Erythroblast (primary cell): ENCODE results near the gene IQCK.

ENCODE experiments used
- GATA1 ChIP-seq: IDR thresholded peaks from 2 replicates; pipeline ENCODE4 v1.6.1; 2011; ENCODE audit warnings: low read depth, mild to moderate bottlenecking, control low read depth, low read length, moderate library complexity
- POLR2A ChIP-seq: IDR thresholded peaks from 2 replicates; pipeline ENCODE4 v1.6.1; 2011; ENCODE audit warnings: mild to moderate bottlenecking, low read length

DNA sequence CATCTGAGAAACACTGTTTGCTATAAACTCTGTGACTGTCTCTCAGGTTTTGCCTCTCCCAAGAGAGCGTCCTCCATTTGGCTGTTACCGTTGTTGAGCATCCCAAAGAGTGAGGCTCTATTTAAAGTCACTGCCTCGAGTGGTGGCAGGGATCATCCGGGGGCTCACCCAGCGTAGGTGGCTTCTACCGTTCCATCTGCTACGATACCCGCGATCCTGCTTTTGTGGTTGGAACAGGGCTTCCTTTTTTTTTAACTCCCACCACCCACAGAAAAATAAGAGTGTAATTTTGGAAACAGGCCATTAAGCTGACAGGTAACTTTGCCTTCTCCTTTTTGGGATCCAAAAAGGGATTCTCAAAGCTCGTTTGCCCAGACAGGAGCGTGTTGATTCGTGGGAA lies 36.4 kb upstream of the IQCK start:
- TF ChIP-seq POLR2A: no peak
- no peak for TF ChIP-seq GATA1
